ENCODE data around the gene AKAP1.

- TF ChIP-seq CTCF (IDR thresholded peaks at IDR 0.05) (peak; percentile 25 to 61 (median 38)), POLR2AphosphoS5 (IDR thresholded peaks at IDR 0.05) (no peak), POLR2A (IDR thresholded peaks at IDR 0.05) (no peak)
These were observed 24.5 kb downstream of the AKAP1 start for GRCh38 chr17:57109393-57110151.
